Stimulated activated CD4-positive, alpha-beta T cell treated with anti-CD3 and anti-CD28 coated beads, Interleukin-15, amount 100 ng/mL, for 48 hours (primary cell): ENCODE data around the gene CBX7.

Experiments used
- DNase-seq, 2 donors: peaks; one replicate each; pipeline ENCODE4 v3.0.0-alpha.2; 2020; ENCODE audit warnings: low read depth in 2 of 2

The CBX7 gene

GRCh38 chr22:39125622-39126021 is 26.9 kb downstream of the CBX7 start:
- DNase-seq: no peak

GRCh38 chr22:39123751-39124581 is 28.5 kb downstream of the CBX7 start:
- no peak for DNase-seq

DNA sequence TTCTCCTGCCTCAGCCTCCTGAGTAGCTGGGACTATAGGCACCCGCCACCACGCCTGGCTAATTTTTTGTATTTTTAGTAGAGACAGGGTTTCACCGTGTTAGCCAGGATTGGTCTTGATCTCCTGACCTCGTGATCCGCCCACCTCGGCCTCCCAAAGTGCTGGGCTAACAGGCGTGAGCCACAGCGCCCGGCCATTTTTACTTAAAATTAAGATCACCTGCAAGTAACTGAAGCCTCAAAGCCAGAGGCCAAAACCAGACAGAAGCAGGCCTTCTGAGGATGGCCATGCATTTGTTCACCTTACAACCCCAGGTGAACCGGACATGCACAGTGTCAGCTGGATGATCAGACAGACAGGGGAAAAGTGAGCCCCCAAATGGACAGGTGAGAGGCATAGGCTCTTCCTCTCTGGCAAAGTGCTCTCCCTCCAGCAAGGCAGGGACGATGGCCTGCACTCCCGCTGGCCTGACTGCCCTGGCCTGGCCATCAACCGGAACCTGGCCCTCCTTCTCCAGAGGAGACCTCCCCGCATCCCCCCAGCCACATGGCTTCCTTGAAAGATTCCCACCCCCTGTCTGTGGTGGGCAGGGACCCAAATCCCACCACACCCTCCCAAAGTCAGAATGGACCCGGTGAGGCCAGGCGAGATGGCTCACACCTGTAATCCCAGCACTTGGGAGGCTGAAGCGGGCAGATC is 29.6 kb downstream of the CBX7 start:
- no peak for DNase-seq

- no peak for DNase-seq
These were observed 31.5 kb downstream of the CBX7 start for GRCh38 chr22:39120983-39121382.

- DNase-seq: peak; percentile 54 to 68
These were observed 34.8 kb downstream of the CBX7 start for GRCh38 chr22:39117585-39118191.

- no peak for DNase-seq
These were observed 36.4 kb downstream of the CBX7 start for GRCh38 chr22:39115977-39116621.

- no peak for DNase-seq
These were observed 36.9 kb downstream of the CBX7 start for GRCh38 chr22:39115570-39115969.

DNA sequence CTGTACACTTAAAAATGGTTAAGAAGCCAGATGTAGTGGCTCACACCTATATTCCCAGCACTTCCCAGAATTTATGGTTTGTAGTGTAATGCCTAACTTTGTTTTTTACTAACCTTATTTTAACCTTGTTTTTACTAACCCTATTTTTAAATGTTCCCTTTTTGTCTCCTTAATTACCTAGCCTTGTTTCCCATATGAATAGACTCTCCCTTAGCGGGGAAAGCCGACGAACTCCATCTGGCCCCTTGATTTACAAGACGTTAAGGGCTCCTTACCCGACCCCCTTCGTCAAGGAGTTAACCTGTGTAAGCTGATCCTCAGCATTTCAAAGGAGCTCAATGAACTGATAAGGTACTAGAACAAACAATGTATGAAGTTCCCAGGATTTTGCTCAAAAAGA is 38.4 kb downstream of the CBX7 start:
- no peak for DNase-seq

- DNase-seq: no peak
These were observed 41.6 kb downstream of the CBX7 start for GRCh38 chr22:39110631-39111561.

DNA sequence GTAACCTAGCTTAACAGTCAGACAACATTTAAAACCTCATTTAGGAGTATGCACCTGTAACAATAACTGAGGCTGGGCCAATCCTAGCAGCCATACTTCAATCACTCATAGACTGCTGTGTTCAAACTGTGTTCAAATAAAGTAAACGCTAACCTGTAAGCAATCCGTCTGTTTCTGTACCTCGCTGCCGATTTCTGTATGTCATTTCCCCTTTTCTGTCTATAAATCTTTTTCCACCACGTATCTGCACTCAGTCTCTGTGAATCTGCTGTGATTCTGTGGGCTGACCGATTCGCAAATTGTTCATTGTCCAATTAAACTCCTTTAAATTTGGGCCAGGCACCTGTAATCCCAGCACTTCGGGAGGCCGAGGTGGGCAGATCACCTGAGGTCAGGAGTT is 43.1 kb downstream of the CBX7 start:
- DNase-seq: no peak

DNA sequence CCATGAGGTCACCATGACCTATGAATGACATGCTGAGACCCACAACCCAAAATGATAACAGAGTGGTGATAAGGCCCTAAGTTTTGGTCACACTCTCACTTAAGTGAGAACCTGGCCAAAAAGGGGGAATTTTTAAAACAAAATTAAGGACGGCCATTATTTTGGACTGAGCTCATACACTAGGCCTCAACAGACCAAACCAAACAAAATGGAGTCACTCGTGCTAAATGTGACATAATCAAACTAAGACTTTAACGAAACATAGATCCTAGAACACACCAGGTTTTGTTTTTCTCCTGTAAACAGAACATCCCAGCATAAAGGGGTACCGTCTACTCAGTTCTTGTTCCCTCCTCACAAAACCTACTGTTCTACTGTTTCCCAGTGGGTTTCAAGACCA is 44.0 kb downstream of the CBX7 start:
- no peak for DNase-seq

GRCh38 chr22:39106326-39106725 is 46.2 kb downstream of the CBX7 start:
- DNase-seq: no peak

DNA sequence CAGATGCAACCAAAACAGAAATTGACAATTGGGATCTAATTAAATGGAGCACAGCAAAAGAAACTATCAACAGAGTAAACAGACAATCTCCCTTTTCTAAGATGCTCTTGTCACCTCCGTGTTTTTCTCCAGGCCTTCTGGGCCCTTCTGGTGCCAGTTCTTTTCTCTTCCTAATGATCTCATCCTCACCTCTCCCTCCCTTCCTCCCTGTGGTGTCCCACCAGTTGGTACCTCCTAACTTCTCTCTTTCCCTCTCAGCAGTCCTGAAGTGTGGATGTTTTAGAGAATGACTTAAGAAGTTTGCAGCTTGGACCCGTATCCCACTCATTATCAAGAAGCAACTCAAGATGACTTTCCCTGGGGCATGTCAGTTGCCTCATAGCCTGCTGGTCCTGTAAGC is 49.0 kb downstream of the CBX7 start:
- DNase-seq: no peak

- DNase-seq: no peak
These were observed 51.3 kb downstream of the CBX7 start for GRCh38 chr22:39101226-39101625.

- DNase-seq: no peak
These were observed 53.9 kb downstream of the CBX7 start for GRCh38 chr22:39098576-39098975.

DNA sequence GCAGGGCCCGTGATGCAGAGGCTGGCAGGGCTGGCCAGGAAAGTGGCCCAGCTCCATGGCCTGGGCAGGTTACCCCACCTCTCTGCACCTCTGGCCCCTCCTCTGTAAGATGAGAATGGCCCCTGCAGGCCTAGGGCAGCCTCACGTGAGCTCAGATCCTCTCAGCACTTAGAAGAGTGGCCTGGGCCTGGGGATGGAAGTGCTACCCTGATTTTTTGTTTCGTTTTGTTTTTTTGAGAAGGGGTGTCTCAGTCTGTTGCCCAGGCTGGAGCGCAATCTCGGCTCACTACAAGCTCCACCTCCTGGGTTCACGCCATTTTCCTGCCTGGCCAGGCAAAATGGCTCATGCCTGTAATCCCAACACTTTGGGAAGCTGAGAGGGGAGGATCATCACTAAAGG is 54.5 kb downstream of the CBX7 start:
- no peak for DNase-seq

GRCh38 chr22:39097098-39098020 is 55.1 kb downstream of the CBX7 start, which contains the start of gene APOBEC3H:
APOBEC3H (plus strand) TSS chr22:39097244; CDS start chr22:39100279, 3,035 bp downstream.
- DNase-seq: no peak

- DNase-seq: no peak
These were observed 56.5 kb downstream of the CBX7 start for GRCh38 chr22:39095971-39096370.

- no peak for DNase-seq
These were observed 57.6 kb downstream of the CBX7 start for GRCh38 chr22:39094717-39095389.
